ENCODE measurements around the gene BCL2L11.

BCL2L11 gene

DNA sequence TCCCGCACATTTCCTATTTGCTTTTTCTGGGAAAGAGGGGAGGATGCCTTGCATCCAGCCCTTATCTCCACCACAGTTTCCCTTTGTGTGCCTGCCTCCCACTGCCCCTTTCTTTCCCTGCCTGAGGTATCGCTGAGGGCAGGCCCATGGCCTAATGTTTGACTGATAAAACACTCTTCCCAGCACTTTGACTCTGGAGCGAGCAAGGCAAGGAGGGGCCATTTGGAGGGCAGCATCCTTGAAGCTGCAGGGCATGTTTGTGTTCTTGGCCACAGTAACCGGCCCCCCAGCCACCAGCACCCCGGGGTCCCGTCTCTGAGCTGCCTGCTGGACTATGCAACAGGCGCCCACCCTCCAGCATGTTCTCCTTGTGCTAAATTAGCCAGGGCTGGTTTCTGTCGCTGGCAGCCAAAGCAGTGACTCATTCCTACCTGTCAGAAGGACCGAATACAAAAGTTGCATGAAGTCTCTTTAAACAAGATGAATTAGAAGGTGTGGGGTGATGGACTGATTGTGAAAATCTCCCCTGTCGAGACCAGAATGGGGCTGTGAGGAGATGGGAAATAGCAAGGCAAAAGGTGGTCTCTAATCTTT, 50.7 kb downstream of the BCL2L11 start:
- no peak for DNase-seq

GRCh38 chr2:111172666-111173065, 52.0 kb downstream of the BCL2L11 start:
- DNase-seq, result no peak

DNA sequence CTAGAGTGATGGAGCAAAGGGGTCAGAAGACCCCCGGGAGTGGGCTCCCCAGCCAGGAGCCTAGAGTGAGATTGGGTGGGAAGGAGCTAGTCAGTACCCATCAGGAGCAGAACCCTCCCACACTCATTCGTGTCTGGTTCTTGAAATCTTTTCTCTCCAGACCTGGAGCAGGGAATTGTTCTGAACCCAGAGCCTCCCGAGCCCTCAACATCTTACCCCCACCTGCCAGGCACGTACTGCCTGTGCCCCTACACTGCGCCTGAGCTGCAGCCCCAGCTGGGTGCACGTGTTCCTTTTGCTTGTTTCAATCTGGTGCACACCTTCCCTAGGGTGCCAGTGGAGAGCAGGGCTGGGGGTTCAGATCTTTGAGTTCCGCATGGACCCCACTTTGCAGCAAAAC, 52.6 kb downstream of the BCL2L11 start:
- DNase-seq, result no peak

DNA sequence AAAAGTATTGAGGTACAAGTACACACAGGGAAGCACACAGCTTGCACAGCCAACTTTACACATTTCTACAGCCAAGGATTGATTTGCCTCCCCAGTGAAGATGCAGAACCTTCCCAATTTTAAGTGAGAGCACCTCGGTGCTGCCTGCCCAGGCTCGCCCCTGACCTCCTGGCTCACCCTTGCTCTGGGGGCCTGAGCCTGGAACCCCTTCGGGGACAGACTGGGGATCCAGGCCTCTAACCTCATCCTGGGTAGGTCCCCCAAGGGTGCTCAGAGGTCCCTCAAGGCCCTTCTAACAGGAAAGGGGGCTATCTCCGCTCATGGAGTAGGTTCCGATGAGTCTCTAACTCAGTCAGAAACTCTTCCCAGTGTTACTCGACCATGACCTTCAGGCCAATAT, 53.1 kb downstream of the BCL2L11 start:
- no peak for DNase-seq

DNA sequence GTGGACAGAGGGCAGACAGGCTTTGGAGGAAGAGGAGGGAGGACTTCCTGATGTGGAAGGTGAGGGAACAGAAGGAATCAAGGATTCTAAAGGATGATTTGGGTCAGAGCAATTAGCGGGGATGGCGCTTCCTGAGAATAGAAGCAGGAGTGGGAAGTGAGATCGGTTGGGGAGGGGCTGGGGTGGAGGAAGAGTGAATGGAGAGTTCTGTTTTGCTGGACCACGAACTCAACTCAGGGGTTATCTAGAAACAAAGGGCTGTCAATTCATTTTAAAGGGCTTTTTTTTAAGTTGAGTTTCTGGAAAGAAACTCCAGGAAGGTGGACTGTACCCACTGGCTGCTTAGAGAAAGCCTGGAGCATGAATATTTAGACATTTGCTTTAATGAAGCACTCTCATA, 54.9 kb downstream of the BCL2L11 start:
- no peak for DNase-seq

DNA sequence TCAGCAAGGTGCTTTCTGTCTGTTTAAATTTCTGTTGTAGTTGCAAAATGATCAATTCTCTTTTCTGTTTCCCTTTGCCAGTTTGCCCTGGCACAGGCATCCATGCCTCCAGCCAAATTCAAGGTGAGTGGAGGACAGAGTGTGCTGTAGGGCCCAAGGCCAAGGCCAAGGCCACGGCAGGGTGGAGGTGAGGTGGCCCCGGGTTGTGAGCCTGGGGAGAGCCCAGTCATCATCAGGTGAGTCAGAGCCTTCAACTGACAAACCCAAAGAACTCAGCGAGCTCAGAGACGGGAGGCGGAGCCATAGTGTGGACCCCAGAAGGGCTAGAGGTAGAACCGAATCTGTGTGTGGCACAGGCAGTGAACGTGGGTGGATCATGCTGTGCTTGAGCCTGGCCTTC, 55.7 kb downstream of the BCL2L11 start:
- no peak for DNase-seq

- no peak for DNase-seq
These were observed 56.2 kb downstream of the BCL2L11 start for GRCh38 chr2:111176867-111177266.

DNA sequence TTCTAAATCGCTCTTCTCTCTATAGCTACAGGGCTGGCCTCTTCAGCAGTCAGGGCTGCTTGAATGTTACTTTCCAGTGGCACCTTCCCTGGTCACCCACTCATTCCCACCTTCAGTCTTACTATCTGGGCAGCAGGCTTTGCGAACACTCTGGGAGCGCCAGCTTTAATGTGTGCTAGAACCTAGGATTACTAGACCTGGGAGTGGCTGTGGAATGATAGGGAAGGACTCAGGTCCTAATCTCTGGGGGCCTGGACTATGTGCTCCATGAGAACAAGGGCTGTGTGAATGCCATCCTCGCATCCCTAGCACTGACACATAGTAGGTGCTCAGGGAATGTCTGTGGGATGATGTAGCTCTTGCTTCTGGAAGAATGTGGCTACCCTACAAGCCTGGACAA, 57.6 kb downstream of the BCL2L11 start:
- no peak for DNase-seq

DNA sequence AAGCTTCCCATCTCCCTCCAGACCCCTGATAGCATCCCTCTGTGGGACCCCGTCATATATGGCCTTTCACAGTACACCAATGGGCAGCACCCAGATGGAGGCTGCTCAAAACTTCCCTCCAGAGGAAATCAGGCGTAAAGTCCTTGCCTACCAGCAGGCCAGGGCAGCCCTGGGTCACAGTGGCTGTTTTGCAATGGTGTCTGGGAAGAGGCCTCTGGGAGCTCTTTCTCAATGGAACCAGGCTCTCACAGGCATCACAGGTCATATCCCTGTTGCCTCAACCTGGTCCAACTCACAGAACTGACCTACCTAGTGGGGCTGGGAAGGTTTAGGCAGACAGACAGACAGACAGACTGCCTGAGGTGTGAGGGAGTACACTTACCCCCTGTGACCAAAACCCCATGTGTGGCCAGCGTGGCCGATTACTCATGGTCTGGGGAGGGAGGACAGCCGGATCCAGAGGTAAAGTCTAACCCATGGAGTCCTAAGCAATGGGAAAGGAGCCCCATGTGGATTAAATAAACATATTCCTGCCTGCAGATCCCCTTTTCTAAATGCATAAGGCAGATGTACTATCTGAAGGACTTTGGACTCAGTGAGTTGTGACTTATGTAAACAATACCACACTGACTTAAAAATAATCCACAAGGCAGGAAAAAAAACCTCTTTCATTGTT, 58.2 kb downstream of the BCL2L11 start:
- no peak for DNase-seq

DNA sequence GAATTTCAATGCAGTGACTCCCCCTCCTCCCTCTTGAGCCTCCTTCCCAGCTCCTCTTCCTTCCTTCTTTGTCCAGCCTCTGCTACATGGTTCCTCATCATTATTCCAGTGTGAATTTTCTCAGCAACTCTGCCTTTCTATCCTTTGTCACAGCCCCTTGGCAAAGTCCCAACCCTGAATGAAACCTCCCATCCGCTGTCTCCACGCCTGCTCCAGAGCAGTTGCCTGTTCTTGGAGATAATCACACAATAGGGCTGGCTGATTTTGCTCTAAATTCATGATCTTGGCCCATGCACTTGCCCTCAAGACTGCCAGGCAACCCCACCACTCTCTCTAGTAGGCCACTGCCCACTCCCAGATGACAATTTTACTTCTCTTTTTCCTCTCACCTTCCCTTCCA, 61.4 kb downstream of the BCL2L11 start:
- no peak for DNase-seq

DNA sequence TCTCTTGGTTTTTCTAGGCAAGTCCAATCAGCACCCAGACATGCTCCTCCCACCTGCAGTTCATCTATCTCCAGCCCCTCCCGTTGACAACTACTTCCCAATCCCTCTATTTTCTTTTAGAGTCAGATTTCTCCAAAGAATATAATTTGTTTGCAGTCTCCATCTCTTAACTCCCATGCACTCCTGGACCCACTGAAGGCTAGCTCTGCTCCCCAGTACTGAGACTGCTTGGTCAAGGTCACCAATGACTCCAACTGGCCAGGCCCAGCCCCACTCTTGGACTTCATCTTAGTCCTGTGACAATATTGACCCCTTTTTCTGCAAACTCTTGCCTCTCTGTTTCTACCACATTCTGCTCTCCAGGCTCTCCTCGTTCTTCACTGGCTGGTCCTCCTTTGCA, 62.0 kb downstream of the BCL2L11 start:
- no peak for DNase-seq

- no peak for DNase-seq
These were observed 64.1 kb downstream of the BCL2L11 start for GRCh38 chr2:111184725-111185310.

- DNase-seq, result no peak
These were observed 64.8 kb downstream of the BCL2L11 start for GRCh38 chr2:111185361-111186022.

DNA sequence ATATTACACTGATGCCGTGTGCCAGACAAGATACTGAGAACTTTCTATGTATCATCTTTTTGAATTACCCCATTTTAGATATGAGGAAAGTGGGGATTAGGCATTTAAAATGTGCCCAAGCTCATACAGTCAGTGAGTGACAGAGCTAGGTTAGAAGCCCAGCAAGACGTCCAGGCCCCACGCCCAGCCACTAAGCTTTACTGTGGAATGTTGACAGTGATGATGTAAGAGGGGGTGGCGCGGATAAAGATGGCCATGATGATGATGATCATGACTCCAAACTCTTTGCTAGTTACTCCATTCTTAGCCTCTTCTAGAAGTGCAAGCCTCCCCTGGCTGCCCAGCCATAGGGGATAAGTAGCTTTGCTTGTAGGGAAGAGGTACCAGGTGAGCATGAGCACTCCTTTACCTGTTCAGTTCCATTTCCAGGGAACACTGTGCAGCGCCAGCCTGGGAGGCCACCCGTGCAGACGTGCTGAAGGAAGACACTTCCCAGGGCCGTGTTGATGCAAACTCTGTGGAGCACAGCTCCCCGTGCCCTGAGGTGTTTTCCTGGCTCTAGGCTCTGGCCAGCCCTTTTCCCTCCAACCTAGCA, 65.5 kb downstream of the BCL2L11 start:
- no peak for DNase-seq

- DNase-seq, result no peak
These were observed 66.2 kb downstream of the BCL2L11 start for GRCh38 chr2:111186933-111187332.

DNA sequence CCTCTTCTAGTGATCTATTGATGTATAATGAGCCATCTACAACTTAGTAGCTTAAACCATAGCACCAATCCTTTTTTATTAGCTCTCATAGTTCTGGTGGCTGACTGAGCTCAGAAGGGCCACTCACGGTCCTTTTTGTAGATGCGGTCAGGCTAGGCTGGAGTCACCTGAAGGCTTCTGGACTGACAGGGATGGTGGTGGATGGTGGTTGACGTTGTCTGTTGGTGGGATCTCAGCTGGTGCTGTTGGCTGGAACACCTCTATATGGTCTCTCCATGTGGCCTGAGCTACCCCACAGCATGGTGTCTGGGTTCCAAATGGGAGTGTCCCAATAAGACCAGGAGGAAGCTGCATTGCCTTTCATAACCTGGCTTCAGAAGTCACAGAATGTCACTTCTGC, 68.0 kb downstream of the BCL2L11 start:
- no peak for DNase-seq

DNA sequence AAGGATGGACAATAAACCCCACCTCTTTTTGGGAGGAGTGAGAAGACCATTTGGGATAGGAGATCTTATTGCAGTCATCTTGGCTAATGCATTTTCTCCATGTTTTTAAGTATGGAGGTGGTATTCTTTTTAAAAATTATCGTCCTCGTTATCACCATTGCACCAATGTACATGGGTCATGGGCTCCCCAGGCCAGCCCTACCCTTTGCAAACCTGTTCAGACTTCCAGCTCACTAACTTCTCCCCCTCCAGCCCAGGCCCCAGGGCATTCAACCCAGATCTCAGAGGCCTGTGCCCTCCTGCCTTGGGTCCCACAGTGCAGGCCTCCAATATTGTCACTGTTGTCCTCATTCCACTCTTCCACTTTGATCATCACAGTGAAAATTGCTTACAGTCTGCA, 68.4 kb downstream of the BCL2L11 start:
- no peak for DNase-seq

GRCh38 chr2:111190816-111191540, 70.3 kb downstream of the BCL2L11 start:
- no peak for DNase-seq

- no peak for DNase-seq
These were observed 71.2 kb downstream of the BCL2L11 start for GRCh38 chr2:111191877-111192276.

DNA sequence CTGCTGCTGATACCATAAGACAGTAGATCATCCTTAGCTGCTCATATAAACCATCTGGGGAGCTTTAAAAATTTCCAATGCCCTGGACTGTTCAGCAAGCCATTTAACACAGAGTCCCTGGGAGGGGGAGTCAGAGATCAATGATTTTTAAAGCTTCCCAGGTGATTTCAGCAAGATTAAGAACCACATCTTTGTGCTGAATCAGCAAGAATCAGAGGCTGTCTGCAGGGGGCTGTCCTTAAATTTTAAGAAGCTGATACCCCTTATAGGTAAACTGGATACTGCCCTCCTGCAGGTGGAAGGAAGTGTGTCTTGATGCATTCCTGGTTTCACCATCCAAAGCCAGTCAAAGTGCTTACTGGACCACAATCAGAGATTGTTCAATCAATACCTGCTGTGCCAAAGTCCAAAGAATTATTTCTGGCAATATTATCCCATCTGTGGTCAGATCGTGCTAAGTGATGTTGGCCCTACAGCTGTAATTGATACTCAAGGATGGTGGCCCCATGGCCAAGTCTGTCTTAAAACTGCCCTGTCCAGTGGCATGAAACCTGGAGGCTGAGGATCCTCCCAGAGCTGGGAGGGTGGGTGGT, 72.2 kb downstream of the BCL2L11 start:
- no peak for DNase-seq

- no peak for DNase-seq
These were observed 74.3 kb downstream of the BCL2L11 start for GRCh38 chr2:111194835-111195621.

GRCh38 chr2:111196435-111196834, 75.7 kb downstream of the BCL2L11 start:
- no peak for DNase-seq
